NCI-H128 (cell line): ENCODE data around the gene ADORA3.
"Not testable (repeated sequence)": the region's sequence is repeated elsewhere in the genome, so short reads cannot be mapped to it uniquely, and the experiment has no call there.

Experiments
- DNase-seq: peaks from one replicate; lab custom pipeline; 2025; ENCODE audit not compliant: unreplicated experiment; lab: John Stamatoyannopoulos, UW

ADORA3 gene

DNA sequence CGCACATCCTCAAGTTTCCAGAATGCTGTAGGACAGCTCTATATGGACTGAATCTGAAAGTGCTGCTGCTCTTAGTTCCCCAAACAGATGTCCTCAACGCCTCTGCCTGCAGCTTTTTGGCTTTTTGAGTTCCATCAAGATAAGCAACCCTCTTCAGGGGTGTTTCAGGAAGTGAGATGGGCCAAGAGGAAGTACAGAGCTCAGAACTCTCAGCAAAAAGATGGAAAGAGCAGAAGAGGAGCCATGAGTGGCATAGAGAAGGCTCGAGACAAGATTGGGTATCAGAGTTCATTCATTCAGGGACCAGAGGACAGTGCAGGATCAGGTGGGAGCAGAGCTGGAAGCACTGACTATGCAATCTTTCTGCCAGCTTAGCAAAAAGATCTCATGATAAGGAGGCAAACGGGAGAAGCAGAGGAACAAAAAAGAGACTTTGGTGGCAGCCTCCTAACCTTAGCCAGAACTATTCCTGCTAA is at the start of gene ADORA3, which contains the start of gene TMIGD3:
Gene ADORA3, minus strand, starts transcription at position 49 of the 476 bp plus-strand sequence. CDS start 279 bp downstream, outside the sequence.
Gene TMIGD3, minus strand, starts transcription at position 49 of the 476 bp plus-strand sequence. CDS start 279 bp downstream, outside the sequence.
- no peak for DNase-seq

DNA sequence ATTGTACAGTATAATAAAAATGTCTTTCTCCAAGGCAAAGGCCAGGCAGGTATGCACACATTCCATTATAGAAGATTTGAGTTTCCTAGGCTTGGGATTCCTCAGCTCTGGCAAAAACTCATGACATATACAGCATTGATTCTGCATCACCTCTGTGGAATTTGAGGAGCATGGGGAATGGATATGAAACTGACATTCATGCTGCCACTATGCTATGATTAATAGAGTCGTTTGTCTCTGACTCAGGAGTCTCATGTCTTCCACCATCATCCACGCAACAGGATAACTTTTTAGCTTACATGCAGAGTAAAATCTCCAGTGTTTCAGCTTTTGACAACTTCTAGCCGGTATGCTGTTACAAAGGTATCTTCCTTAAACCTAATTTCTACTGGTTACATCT is 49.8 kb upstream of the ADORA3 start:
- no peak for DNase-seq

DNA sequence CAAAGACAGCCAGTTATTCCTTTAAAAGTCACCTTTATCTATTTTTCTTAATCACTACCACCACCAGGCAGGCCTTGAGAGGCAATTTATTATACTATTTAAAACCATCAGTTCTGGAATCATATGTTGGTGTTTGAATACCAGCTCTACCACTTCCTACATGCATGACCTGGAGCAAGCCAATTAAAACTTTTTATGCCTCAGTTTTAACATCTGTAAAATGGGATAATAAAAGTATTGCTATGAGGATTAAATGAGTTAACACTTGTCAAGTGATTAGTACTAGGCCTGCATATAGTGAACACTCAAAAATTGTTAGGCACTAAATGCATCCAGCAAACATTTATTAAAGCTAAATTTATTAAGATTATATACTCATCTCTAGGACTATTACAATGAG is 49.2 kb upstream of the ADORA3 start:
- no peak for DNase-seq

DNA sequence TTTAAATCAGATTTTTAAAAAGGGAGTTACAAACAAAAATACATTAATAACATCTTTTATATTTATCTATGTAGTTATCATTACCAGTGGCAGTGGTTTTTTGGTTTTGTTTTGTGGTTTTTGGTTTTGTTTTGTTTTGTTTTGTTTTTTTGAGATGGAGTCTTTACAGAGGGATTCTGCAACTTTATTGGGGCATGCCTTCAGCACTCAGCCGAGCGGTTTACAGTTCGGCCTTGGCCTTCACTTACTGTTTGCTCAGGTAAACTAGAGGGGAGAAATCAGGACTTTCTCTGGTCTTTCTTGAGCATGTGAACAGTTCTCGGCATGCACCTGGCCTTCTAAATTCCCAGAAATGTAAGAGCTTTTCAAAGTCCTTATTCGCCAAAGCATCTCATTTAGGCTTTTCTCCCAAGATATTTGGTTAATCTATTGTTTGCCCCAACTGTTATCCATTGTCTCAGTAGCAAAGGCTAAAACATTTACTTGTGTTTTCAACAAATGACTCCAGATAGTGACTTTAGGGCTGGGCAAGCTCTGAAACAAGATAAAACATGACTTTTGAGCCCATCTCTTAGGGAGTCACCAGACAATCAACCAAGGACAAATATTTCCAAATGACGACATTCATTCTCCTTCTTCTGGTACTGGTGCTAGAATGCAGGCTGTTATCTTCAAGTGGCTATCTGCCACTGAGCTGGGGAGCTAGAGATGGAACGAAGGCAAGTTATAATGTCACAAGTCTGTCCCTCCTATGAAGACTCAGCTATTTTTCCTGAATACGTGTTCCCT is 48.4 kb upstream of the ADORA3 start:
- DNase-seq, result no peak

DNA sequence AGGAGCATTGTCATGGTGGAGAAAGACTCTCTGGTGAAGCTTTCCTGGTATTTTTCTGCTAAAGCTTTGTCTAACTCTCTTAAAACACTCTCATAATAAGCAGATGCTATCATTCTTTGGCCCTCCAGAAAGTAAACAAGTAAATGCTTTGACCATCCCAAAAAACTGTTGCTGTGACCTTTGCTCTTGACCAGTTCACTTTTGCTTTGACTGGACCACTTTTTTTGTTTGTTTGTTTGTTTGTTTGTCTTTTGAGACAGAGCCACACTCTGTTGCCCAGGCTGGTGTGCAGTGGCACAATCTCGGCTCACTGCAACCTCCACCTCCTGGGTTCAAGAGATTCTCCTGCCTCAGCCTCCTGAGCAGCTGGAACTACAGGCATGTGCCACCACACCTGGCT is 44.4 kb upstream of the ADORA3 start:
- DNase-seq, result not testable (repeated sequence)

DNA sequence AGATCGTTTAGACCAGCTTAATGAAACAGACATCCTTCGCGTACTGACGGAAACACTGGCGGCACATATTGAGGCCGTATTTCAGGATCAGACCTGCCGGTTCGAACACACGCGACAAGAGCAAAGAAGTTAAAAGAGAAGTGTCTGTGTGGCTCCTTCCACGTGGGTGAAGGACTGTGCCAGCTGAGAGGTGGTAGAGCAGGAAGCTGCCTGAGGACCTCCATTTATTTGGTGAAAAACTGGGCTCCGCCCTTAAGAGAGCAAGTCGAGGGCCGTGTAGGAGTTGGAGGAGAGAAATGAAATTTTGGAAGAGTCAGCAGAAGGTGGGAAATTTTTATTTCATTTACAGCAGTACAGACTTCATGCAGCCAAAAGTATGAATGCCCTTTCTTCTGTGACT is 38.8 kb upstream of the ADORA3 start:
- DNase-seq, result no peak

DNA sequence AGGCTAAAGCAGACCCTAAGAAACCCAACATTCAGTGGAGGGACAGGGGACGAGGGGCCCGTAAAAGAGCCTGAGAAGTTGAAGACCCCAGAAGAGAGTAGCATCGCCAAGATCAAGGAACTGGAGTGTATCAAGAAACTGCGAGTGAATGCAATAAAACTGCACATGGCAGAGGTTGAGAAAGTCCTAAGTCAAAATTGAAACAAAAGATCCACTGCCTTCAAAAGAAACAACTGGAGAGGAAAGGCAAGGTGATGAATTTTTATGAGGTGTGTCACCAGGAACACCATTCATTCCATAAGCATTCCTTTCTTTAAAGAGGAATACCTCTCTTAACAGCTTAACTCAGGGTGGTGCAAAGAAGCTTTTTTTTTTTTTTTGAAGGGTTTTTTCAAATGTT is 38.3 kb upstream of the ADORA3 start:
- no peak for DNase-seq

DNA sequence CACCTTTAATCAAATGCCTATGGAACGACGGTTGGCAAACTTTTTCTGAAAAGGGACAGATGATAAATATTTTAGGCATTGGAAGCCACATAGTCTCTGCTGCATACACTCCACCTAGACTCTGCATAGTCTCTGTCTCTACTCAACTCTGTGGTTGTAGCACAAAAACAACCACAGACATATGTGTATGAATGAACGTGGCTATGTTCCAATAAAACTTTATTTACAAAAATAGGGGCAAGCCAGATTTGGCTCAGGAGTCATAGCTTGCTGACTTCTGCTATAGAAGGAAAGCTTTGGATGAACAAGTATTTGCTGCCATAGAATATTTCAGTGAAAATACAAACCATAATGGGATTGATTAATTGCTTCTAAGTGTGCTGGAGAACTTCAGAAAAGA is 37.5 kb upstream of the ADORA3 start:
- DNase-seq, result no peak

DNA sequence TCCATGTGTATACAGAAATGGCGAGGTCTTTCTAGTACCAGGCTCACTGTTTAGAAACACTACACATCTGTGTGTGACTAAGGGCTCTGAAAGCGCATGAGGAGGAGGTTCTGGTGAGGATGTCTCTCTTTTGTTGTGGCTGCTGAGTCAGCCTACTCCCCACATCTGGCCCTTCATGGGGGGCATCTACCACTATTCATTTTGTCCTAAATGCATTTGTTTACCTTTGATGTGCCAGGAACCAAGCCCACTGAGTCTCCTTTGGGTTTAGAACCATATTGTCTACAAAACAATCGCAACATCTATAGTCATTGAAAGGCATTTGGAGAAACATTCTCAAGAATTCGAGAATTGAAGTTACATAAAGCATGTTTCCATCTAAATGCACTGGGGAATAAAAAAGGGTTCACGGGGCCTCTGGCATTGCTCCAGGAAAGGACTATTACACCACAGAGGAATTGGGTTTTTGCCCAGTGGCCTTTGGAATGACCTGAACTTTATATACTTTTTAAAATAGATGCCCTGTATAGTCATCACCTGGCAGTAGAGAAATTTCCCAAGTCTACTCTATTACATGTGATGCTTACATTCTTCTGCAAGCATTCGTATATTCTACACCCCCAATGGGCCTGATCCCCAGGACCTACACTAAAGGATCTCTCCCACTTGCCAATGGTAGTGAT is 35.1 kb upstream of the ADORA3 start:
- DNase-seq, result no peak

DNA sequence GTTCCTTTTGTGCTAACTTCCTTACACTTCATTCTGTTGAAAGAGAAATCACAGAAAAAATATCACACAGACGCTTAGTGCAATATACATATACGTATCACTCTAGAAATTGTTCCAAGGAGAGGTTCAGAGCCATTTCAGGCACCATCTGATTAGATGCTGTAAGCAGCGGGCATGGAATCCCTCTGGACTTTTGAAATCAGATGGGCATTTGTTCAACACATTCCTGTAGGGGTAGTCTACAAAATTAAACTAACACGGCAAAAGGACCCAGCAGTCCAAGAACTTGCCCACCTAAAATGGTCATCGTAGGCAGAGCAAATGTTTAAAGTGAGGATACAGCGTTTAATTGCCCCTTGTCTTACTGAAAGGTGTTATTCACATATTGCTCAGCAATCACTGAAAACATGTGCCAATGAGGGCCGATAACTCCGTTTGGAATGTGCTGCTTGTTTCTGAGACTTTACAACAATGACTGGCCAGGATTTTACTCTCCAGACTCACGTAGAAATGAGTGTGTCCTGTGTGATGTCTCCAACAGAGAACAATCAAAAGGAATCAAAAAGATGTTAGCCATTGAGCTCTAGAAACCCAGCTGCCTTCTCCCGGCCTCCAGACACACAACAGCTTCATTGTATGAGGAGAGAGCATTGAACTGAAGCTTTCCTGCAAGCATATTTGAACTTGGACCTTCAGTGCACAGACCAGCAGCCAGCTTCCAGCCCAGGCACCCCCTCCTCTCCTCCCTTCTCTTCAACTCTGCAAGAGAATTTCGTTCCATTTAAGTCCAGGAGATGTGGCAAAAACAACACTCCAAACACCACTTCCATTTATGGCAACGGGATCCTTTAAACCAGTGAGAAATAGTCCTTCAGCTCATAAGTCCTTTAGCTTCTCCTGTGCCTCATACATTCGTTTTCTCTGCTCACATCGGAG is 32.1 kb upstream of the ADORA3 start:
- DNase-seq, result no peak

DNA sequence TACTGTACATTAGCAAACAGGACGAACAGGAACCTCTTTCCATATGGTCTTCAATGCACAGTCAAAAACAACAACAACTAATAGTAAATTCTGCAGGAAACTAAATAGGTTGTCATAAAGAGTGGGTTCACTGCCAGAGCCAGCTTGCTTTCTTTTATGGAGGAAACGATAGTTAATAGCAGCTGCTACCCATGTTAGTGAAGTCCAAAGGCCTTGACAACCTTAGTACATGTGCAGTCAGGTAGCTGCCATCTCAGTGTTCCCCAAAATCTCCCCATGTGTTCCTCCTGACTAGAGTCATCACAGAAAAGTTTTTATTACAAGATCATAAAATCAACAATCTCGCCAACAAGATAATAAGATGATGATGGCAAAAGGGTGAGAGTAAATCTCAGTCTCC is 16.6 kb upstream of the ADORA3 start:
- DNase-seq, result no peak

DNA sequence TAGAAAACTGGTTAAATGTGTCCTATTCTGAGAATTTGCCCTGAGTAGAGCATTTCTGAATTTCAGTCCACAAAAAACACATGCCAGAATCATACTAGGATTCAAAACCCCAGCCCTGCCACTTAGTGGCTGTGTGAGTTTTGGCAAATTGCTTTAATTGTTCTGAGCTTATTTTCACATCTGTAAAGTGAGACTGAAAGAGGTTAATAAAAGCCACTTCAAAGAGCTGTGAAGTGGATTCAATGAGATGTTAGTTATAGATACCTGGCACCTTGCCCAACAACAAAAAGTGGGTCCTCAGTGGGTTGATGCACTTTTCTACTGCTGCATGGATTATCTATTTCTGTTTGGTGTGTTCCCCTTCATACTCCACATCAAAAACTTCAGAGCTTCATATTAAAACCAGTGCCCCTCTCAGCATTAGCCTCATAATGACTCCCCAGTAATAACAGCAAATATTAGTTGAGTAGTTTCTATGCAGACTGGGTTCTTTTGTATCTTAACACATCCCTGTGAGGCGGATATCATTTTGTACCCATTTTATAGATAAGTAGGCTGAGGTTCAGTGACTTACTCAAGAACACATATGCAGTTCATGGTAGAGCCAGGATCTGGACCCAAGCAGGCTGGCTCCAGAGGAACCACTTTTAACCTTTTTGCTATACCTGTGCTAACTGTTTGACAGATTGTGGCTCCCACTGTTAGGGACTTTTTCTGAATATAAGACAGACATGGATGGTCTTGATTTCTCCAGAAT is 14.2 kb upstream of the ADORA3 start:
- peak; percentile 75 for DNase-seq

DNA sequence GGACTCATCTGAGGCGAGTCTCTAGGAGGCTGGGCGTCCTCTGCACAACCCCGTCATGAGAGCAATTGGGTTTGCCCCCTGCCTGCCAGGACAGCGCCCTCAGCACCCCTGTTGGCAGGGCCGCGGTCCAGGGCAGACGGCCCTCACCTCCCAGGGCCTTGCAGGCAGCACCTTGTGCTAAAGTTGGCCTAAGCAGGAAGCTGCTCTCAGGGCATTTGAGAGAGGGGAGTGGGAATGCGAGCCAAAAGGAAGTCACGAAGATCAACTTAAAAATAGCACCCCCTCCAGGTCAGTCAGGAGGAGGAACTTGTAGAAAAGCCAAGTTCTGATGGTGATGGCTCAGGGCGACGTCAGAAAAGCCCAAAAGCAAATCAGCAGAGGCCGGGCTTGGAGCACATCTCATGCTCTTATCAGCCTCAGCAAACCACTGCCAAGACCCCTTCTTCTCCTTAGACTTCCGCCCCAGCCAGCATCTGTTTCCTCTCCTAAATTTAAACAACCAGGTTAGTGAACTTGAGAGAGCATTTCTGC is 12.6 kb upstream of the ADORA3 start:
- DNase-seq, result no peak

DNA sequence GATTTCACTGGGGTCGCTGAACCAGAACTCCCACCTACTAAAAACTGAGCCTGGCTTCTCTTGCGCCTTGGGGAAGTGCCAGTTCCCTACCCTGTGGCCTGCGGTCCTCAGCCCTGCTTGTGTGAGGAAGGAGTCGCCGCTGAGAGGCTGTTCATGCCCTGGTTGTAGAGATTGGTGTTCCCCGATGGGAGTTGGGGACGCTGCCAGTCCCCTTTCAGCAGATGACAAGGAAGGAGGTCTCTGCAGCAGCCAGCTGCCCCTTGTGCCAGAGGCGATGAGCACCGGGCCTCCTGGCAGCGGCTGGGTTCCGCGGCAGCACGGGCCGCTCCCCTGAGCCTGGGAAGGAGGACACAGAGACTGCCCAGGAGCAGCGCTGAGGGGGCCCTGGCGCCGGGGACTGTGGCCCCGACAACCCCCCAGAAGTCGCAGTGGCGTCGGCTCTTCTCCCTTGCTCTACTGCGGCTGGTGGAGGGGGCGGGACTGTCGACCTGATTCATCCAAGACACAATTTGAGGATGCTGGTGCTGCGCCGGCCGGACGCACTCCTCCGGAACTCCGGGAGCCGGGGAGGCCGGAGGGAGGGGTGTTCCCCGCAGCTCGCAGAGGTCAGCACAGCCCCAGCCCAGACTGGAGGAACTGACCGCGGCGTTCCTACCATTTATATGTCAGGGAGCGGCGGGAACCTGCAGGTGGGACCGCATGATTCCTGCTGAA is 12.0 kb upstream of the ADORA3 start:
- no peak for DNase-seq

DNA sequence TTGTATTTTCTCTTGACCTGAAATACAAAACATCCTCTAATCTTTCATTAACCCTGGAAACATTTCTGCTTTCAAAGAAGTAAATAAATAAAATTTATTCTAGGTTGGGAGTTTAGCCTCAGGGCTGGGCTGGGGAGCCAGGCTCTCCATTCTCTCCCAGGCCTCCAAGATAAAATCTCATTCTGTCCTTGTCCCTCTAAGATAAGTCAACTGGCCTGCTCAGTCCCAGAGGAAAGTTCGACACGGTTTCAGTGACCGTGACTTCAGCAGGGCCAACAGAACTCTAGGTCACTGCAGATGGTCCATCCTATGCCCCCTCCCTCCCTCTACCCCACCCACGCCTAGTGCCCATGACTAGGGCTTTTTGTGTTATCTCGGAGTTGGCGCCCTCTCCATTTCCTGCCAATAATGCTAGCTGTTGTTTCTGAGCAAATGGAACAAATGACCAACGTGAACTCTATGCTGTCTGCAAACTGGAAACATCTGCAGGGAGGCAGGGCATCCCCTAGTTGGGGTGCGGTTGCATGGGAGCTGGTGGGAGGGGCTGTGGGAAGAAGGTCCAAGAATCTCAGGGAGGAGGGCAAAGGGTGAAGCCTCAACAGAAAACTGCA is 10.1 kb upstream of the ADORA3 start:
- DNase-seq, result no peak

DNA sequence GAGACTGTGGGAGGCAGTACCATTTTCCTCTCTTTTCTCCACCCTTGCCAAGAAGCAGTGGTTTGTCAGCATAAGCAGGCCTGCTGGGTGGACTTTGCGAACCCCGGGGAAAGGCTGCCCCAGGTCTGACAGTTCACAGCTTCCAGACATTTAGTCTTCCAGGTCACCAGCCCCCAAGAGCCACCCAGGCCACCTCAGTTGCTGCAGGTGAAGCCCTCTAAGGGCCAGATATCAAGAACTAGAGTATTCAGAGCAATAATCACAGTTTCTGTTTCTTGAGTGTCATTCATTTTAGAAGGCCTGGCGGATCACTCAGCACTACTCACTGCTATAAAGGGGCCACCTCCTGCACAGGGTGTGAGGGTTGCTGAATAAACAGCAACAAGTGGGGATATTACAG is 9.5 kb upstream of the ADORA3 start:
- DNase-seq, result no peak

DNA sequence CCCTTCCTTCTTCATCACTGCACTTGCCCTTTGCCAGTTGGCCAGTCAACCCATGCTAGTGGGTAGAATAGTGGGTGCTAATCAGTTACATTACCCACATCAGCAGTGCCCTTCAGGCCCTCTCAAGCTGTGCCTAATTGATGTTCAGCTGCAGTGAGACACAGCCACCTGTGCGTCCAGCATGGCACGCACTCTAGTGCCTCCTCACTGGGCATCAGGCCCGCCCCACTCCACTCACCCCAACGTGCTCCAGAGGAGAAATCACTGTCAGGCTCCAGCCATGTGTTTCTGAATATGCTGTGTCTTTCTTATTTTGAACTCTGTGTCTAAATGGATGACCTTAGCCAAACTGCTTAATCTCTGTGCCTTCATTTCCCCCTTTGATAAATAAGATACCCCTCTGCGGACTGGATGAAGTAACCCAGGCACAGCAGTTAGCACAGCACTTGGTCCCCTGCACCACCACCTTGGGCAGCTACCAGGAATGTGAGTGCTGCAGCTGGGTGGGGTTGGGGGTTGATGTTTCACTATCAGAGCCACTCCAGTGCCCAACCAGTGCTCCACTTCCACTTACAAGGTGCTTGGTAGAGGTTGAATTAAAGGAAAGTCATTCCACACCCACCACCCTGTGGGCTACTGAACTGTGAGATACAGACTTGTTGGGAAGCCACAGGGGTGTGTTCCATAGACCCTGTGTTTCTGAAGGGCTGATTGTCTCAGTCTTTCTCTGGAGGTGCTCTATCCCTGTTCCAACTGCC is 8.9 kb upstream of the ADORA3 start:
- no peak for DNase-seq

DNA sequence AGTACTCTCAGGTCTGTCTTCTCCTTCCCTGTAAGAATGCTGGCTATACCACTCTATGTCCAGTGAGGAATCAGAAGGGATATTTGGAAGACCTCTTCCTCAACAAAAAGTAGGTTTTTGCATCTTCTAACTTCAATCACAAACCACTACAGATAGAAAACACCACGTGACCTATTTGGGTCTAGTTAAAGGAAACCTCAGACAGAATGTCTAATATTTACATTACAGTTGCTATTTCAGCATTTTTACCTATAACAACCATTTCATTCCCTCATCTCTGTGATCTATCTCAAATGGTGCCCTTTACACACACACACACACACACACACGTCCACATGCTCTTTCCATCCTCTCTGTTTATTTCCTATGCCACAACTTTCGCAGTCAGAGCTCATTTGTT is 7.9 kb upstream of the ADORA3 start:
- DNase-seq, result no peak

DNA sequence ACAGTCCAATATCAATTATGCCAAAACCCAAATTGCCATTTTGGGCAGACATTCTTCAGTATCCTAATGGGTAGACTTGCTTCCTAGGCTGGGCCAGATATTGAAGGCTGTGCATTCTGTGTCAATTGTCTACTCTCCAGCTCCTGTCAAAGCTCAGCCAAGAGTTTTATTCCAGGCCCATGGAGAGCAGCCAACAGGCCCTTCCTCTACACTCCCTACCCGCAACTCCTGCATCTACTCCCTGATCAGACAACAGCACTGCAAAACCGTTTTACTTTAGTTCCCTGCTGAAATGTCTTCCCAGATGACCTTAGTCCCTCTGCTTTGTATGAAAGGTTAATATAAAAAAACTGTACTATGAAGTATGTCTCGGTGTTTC is 6.6 kb upstream of the ADORA3 start:
- no peak for DNase-seq
